ENCODE measurements around the gene ATXN1. TPM values are rescaled to one million over a fixed set of nuclear protein-coding genes. Genes with fewer than 3 reads are reported as not detected.
"Not testable (repeated sequence)": the region's sequence is repeated elsewhere in the genome, so short reads cannot be mapped to it uniquely, and the experiment has no call there.

ATXN1 gene
- total and polyA plus RNA-seq, 2 experiments from 2014 or later: 4.8 to 9.1 TPM

GRCh38 chr6:16784957-16785356 is 23.7 kb upstream of the ATXN1 start:
- H3F3A ChIP-seq (replicated peaks; ENCODE audit: low read depth); H3K27me3 Mint-ChIP-seq (ENCODE audit: insufficient read depth, low read depth, poor library complexity); H3K4me3 Mint-ChIP-seq; H2AFZ ChIP-seq; H4K20me1 ChIP-seq (replicated peaks; ENCODE audit: insufficient read depth); H3K4me1 Mint-ChIP-seq; H3K4me3 ChIP-seq; DNase-seq (ENCODE audit: low spot score); ATAC-seq; H3K79me2 ChIP-seq (replicated peaks; ENCODE audit: insufficient read depth); H3K27me3 ChIP-seq (ENCODE audit: insufficient read depth); H3K4me2 ChIP-seq; H3K27ac Mint-ChIP-seq; H3K27ac ChIP-seq (ENCODE audit: low read depth); H3K4me1 ChIP-seq (ENCODE audit: insufficient read depth): not testable (repeated sequence)
- Histone ChIP-seq H3K9me2 (ENCODE audit: insufficient read depth) (peaks cover 21% of the 10 kb centered on the region; the same call in 1 of the 2 replicates), H3K36me3 (ENCODE audit: insufficient read depth) (peaks cover 15% of the 10 kb centered on the region)
- H3K36me3 Mint-ChIP-seq (ENCODE audit: low read depth): peaks cover 25% of the 10 kb centered on the region
- peaks cover 28% of the 10 kb centered on the region for H3K9me3 Mint-ChIP-seq

GRCh38 chr6:16783952-16784565 is 22.8 kb upstream of the ATXN1 start:
- no peak overlapping the region for H3K27ac Mint-ChIP-seq
- TF ChIP-seq, protein P1, sequence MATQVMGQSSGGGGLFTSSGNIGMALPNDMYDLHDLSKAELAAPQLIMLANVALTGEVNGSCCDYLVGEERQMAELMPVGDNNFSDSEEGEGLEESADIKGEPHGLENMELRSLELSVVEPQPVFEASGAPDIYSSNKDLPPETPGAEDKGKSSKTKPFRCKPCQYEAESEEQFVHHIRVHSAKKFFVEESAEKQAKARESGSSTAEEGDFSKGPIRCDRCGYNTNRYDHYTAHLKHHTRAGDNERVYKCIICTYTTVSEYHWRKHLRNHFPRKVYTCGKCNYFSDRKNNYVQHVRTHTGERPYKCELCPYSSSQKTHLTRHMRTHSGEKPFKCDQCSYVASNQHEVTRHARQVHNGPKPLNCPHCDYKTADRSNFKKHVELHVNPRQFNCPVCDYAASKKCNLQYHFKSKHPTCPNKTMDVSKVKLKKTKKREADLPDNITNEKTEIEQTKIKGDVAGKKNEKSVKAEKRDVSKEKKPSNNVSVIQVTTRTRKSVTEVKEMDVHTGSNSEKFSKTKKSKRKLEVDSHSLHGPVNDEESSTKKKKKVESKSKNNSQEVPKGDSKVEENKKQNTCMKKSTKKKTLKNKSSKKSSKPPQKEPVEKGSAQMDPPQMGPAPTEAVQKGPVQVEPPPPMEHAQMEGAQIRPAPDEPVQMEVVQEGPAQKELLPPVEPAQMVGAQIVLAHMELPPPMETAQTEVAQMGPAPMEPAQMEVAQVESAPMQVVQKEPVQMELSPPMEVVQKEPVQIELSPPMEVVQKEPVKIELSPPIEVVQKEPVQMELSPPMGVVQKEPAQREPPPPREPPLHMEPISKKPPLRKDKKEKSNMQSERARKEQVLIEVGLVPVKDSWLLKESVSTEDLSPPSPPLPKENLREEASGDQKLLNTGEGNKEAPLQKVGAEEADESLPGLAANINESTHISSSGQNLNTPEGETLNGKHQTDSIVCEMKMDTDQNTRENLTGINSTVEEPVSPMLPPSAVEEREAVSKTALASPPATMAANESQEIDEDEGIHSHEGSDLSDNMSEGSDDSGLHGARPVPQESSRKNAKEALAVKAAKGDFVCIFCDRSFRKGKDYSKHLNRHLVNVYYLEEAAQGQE (IDR thresholded peaks at IDR 0.05; ENCODE audit: unreplicated experiment): no peak
- no peak for TF ChIP-seq EZH2phosphoT487 (IDR thresholded peaks at IDR 0.05; ENCODE audit: unreplicated experiment)
- no peak for TF ChIP-seq ZNF114 (CRISPR knock-in tag; IDR thresholded peaks at IDR 0.05)
- TF ChIP-seq CREB1 (CRISPR knock-in tag; IDR thresholded peaks at IDR 0.05; ENCODE audit: low read depth): no peak
- no peak for TF ChIP-seq POLR2AphosphoS5 (IDR thresholded peaks at IDR 0.05; ENCODE audit: low read depth)
- TF ChIP-seq, protein P2, sequence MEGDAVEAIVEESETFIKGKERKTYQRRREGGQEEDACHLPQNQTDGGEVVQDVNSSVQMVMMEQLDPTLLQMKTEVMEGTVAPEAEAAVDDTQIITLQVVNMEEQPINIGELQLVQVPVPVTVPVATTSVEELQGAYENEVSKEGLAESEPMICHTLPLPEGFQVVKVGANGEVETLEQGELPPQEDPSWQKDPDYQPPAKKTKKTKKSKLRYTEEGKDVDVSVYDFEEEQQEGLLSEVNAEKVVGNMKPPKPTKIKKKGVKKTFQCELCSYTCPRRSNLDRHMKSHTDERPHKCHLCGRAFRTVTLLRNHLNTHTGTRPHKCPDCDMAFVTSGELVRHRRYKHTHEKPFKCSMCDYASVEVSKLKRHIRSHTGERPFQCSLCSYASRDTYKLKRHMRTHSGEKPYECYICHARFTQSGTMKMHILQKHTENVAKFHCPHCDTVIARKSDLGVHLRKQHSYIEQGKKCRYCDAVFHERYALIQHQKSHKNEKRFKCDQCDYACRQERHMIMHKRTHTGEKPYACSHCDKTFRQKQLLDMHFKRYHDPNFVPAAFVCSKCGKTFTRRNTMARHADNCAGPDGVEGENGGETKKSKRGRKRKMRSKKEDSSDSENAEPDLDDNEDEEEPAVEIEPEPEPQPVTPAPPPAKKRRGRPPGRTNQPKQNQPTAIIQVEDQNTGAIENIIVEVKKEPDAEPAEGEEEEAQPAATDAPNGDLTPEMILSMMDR (conservative IDR thresholded peaks at IDR 0.05; ENCODE audit: low read depth in 2 of 2): no peak
- no peak for TF ChIP-seq STAT1 (IDR thresholded peaks at IDR 0.05; ENCODE audit: unreplicated experiment)
- TF ChIP-seq, protein P3, sequence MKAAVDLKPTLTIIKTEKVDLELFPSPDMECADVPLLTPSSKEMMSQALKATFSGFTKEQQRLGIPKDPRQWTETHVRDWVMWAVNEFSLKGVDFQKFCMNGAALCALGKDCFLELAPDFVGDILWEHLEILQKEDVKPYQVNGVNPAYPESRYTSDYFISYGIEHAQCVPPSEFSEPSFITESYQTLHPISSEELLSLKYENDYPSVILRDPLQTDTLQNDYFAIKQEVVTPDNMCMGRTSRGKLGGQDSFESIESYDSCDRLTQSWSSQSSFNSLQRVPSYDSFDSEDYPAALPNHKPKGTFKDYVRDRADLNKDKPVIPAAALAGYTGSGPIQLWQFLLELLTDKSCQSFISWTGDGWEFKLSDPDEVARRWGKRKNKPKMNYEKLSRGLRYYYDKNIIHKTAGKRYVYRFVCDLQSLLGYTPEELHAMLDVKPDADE (IDR thresholded peaks at IDR 0.05): no peak
- TF ChIP-seq EZH2 (IDR thresholded peaks at IDR 0.05; ENCODE audit: low read depth, unreplicated experiment): no peak

More at GRCh38 chr6:16783952-16784565, 22.8 kb upstream of the ATXN1 start:
- H4K20me1 ChIP-seq (replicated peaks; ENCODE audit: insufficient read depth): no peaks in the 10 kb centered on the region
- no peaks in the 10 kb centered on the region for H3F3A ChIP-seq (replicated peaks; ENCODE audit: low read depth)
- DNase-seq (ENCODE audit: low spot score): no peak
- peaks cover 21% of the 10 kb centered on the region; the same call in 1 of the 2 replicates for H3K9me2 ChIP-seq (ENCODE audit: insufficient read depth)
- no peak overlapping the region for H3K27ac ChIP-seq (ENCODE audit: low read depth)
- ATAC-seq: no peak
- Mint-ChIP-seq H3K4me3 (no peak overlapping the region), H3K36me3 (ENCODE audit: low read depth) (peaks cover 16% of the 10 kb centered on the region), H3K4me1 (peaks cover 7% of the 10 kb centered on the region), H3K9me3 (peaks cover 19% of the 10 kb centered on the region), H3K27me3 (ENCODE audit: insufficient read depth, low read depth, poor library complexity) (peaks cover 3% of the 10 kb centered on the region)
- H3K4me3 ChIP-seq: no peak overlapping the region
- no peak overlapping the region for H2AFZ ChIP-seq
- no peaks in the 10 kb centered on the region for H3K79me2 ChIP-seq (replicated peaks; ENCODE audit: insufficient read depth)
- no peaks in the 10 kb centered on the region for H3K27me3 ChIP-seq (ENCODE audit: insufficient read depth)
- no peak overlapping the region for H3K4me2 ChIP-seq
- H3K36me3 ChIP-seq (ENCODE audit: insufficient read depth): peaks cover 9% of the 10 kb centered on the region
- H3K4me1 ChIP-seq (ENCODE audit: insufficient read depth): no peaks in the 10 kb centered on the region; the same call in 1 of the 2 replicates

All from GM23338 (cell line).